HCT116 (cell line): ENCODE data around the gene GGT6. TPM values are rescaled to one million over a fixed set of nuclear protein-coding genes. Genes with fewer than 3 reads are reported as not detected.

ENCODE experiments used
- ATAC-seq: fragments of 200-7000 bp; cut with Tn5 transposase; 2 replicates; pipeline ENCODE4 v1.9.1; 2020; ENCODE audit warnings: mild to moderate bottlenecking, moderate library complexity
- BruUV-seq: library from RNA; stranded (reverse); fragments of 400-500 nt; replicated peaks from 2 replicates; lab custom pipeline; 2021; lab: Mats Ljungman, UMichigan
- CTCF ChIA-PET: fragments of 300-600 bp; sonication (Branson Sonifier 250); formaldehyde crosslinking; loops from one replicate; lab custom pipeline; 2021; ENCODE audit warnings: antibody characterized with exemption; lab: Charles Lee
- POLR2A ChIA-PET: fragments of 300-600, 350-600 bp; sonication (Branson Sonifier 250); formaldehyde crosslinking; loops from one replicate; lab custom pipeline; 2021; ENCODE audit warnings: antibody characterized with exemption; lab: Charles Lee
- RAD21 ChIA-PET, 2 experiments: fragments of 300-600 bp; sonication (Branson Sonifier 250); formaldehyde crosslinking; loops; one replicate each; lab custom pipeline; 2023; ENCODE audit warnings: low total read pairs in 2 of 2; ENCODE audit not compliant: uncharacterized antibody in 2 of 2, unreplicated experiment in 2 of 2, low non-redundant PET in 1 of 2; lab: Charles Lee
- DNase-seq: peaks from one replicate; pipeline ENCODE4 v3.0.0-alpha.2; 2010; ENCODE audit warnings: low read depth, low spot score
- H2AFZ ChIP-seq: fragments of 200-600 bp; shearing (Covaris generic), sonication (generic); 2 replicates; pipeline ENCODE4 v1.6.1; 2017; ENCODE audit warnings: low read depth, mixed run types, mixed read lengths, antibody characterized with exemption, low read length; ENCODE audit not compliant: poor library complexity, severe bottlenecking
- H3K27ac ChIP-seq: 2 replicates; pipeline ENCODE4 v1.5.1; 2012; ENCODE audit warnings: low read depth, low read length
- H3K27me3 ChIP-seq: fragments of 200-600 bp; sonication (generic); 2 replicates; pipeline ENCODE4 v1.6.1; 2016; ENCODE audit warnings: mixed run types, low read length, mixed read lengths; ENCODE audit not compliant: insufficient read depth
- H3K36me3 ChIP-seq, 2 experiments: fragments of 200-500 bp in 1 of 2; fragments of 200-600 bp in 1 of 2; sonication (Bioruptor generic) in 1 of 2; sonication (generic) in 1 of 2; 2 replicates each; pipeline versions ENCODE4 v1.5.1 to v1.6.1; 2014 to 2016; ENCODE audit warnings: low read length in 2 of 2, inconsistent platforms in 1 of 2, mixed read lengths in 1 of 2, mixed run types in 1 of 2; ENCODE audit not compliant: insufficient read depth in 2 of 2, control insufficient read depth in 1 of 2
- H3K4me1 ChIP-seq, 2 experiments: fragments of 200-600 bp in 1 of 2; sonication (generic) in 1 of 2; 2 replicates each; pipeline versions ENCODE4 v1.5.1 to v1.6.1; 2012 to 2017; ENCODE audit warnings: low read length in 2 of 2, inconsistent platforms in 1 of 2, mild to moderate bottlenecking in 1 of 2, mixed read lengths in 1 of 2, mixed run types in 1 of 2, moderate library complexity in 1 of 2; ENCODE audit not compliant: insufficient read depth in 2 of 2, control insufficient read depth in 1 of 2
- H3K4me2 ChIP-seq: fragments of 200-600 bp; sonication (generic); 2 replicates; pipeline ENCODE4 v1.6.1; 2017; ENCODE audit warnings: mixed run types, low read length, mixed read lengths
- H3K4me3 ChIP-seq, 2 experiments: fragments of 200-600 bp in 1 of 2; sonication (generic) in 1 of 2; replicated peaks in 1 of 2; 2 replicates each; pipeline ENCODE4 v1.5.1; 2011 to 2016; ENCODE audit warnings: low read length in 2 of 2, control low read depth in 1 of 2, low read depth in 1 of 2, mild to moderate bottlenecking in 1 of 2, mixed read lengths in 1 of 2, mixed run types in 1 of 2
- H3K79me2 ChIP-seq: fragments of 200-600 bp; sonication (generic); 2 replicates; pipeline ENCODE4 v1.6.1; 2017; ENCODE audit warnings: mild to moderate bottlenecking, mixed run types, low read length, moderate library complexity, mixed read lengths; ENCODE audit not compliant: insufficient read depth
- H3K9ac ChIP-seq: fragments of 200-600 bp; sonication (generic); 2 replicates; pipeline ENCODE4 v1.6.1; 2016; ENCODE audit warnings: low read length, mixed read lengths
- H3K9me2 ChIP-seq: fragments of 200-600 bp; sonication (generic), shearing (Covaris generic); 2 replicates; pipeline ENCODE4 v1.6.1; 2017; ENCODE audit warnings: mixed run types, mild to moderate bottlenecking, moderate library complexity; ENCODE audit not compliant: insufficient read depth
- H3K9me3 ChIP-seq, 2 experiments: fragments of 200-500 bp in 1 of 2; fragments of 200-600 bp in 1 of 2; sonication (Bioruptor generic) in 1 of 2; sonication (generic) in 1 of 2; 2 replicates each; pipeline ENCODE4 v1.6.1; 2014 to 2017; ENCODE audit warnings: low read length in 2 of 2, mixed read lengths in 2 of 2, inconsistent platforms in 1 of 2, low read depth in 1 of 2, mild to moderate bottlenecking in 1 of 2, mixed run types in 1 of 2, moderate library complexity in 1 of 2; ENCODE audit not compliant: control insufficient read depth in 1 of 2, insufficient read depth in 1 of 2
- H4K20me1 ChIP-seq: fragments of 200-600 bp; sonication (generic), shearing (Covaris generic); 2 replicates; pipeline ENCODE4 v1.6.1; 2017; ENCODE audit warnings: mixed run types, mild to moderate bottlenecking, moderate library complexity; ENCODE audit not compliant: insufficient read depth
- ATF3 ChIP-seq: IDR thresholded peaks from 2 replicates; pipeline ENCODE4 v1.6.1; 2012
- CBX3 ChIP-seq: IDR thresholded peaks from 2 replicates; pipeline ENCODE4 v1.6.1; 2012; ENCODE audit warnings: low read depth
- CEBPB ChIP-seq: IDR thresholded peaks from 2 replicates; pipeline ENCODE4 v1.6.1; 2012; ENCODE audit warnings: low read depth
- EZH2 ChIP-seq: fragments of 200-600 bp; sonication (generic); IDR thresholded peaks from 2 replicates; pipeline ENCODE4 v1.6.1; 2017; ENCODE audit warnings: antibody characterized with exemption, mixed run types
- JUND ChIP-seq: IDR thresholded peaks from 2 replicates; pipeline ENCODE4 v1.6.1; 2012
- RAD21 ChIP-seq: IDR thresholded peaks from 2 replicates; pipeline ENCODE4 v1.6.1; 2012; ENCODE audit warnings: low read depth, mild to moderate bottlenecking
- REST ChIP-seq: IDR thresholded peaks from 2 replicates; pipeline ENCODE4 v1.6.1; 2012; ENCODE audit warnings: low read depth
- SIN3A ChIP-seq: IDR thresholded peaks from 2 replicates; pipeline ENCODE4 v1.6.1; 2012; ENCODE audit warnings: low read depth
- TCF7L2 ChIP-seq: IDR thresholded peaks from 2 replicates; pipeline ENCODE4 v1.7.0; 2011; ENCODE audit warnings: borderline replicate concordance, inconsistent platforms; ENCODE audit not compliant: insufficient read depth, insufficient read length; ENCODE audit errors: extremely low read depth
- YY1 ChIP-seq: IDR thresholded peaks from 2 replicates; pipeline ENCODE4 v1.6.1; 2011; ENCODE audit warnings: low read length, low read depth, moderate library complexity, mild to moderate bottlenecking; ENCODE audit not compliant: insufficient replicate concordance; ENCODE audit errors: extremely low read depth
- ZFX ChIP-seq: fragments of 450-650 bp; IDR thresholded peaks from 2 replicates; pipeline ENCODE4 v1.6.1; 2017
- ZNF274 ChIP-seq: fragments of 200-500 bp; sonication (Bioruptor generic); IDR thresholded peaks from 2 replicates; pipeline ENCODE4 v1.6.1; 2014; ENCODE audit warnings: mild to moderate bottlenecking, low read depth, low read length, inconsistent platforms
- intact Hi-C: fragments of 100-400 bp; cut with micrococcal nuclease; formaldehyde crosslinking; loops from 2 replicates; pipeline ENCODE4 v1.10.0; 2022
- total RNA-seq: library from RNA; stranded (reverse); gene quantifications from one replicate; pipeline ENCODE4 v1.2.1, GENCODE V29; 2021; ENCODE audit not compliant: unreplicated experiment

Gene GGT6
- total RNA-seq, 1 experiment from 2014 or later = 0.10 TPM

DNA sequence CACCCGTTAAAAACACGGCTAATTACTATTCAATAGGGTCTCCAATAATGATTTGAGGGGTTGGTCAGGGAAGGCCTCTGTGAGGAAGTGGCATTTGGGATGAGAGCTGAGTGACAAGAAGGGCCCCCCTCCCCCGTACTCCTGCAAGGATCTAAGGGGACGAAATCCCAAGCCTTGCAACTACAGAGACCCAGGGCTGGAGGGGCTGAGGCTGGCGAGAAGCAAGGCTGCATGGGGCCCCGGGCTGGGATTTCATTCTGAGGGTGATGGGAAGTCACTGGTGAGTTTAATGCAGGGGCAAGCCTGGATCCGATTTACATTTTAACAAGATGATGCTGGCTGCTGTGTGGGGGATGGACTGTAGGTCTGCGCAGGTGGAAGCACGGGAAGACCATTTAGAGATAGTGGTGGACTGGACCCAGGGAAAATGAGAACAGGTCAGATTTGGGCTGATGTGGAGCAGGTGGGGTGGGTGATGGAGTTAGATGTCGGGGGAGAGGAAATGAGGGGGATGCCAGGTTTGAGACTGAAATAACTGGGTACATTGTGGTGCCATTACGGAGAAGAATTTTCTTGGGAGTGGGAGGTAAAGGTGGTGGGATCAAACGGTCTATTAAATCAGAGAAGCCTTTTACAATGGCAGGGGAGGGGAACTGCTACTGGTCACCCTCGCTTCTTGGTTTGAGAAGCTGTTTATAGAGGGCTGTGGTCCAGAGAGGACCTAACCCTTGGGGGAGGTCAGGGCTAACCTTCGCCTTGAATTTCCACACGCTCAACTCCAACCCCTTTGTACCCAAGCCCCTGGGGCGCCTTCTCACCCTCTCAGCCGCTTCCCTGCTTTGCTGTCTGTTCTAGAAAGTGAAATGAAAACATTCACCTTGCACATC is 4.3 kb downstream of the GGT6 start:
- H2AFZ ChIP-seq = no peak overlapping the region
- H3K4me1 ChIP-seq = peaks cover 6 to 20% of the 10 kb centered on the region in 2 experiments; a peak in 3 of 4 replicates
- POLR2A ChIA-PET = interaction anchor here (0.9 to 1.5 kb wide), 3 partner anchors 11 to 135 kb away, joined by 3 to 4 read pairs (median 3); no protein-coding TSS in a partner anchor
- H3K4me3 ChIP-seq = peak overlapping the region; percentile 99 to 100
- H3K4me2 ChIP-seq = peak overlapping the region; percentile 92
- ATAC-seq (no peak), DNase-seq (no peak)
- intact Hi-C loops = no loop called here
- BruUV-seq = TSS peak; percentile 97
- no peaks in the 10 kb centered on the region for H3K9me2 ChIP-seq
- peaks cover 45% of the 10 kb centered on the region for H3K79me2 ChIP-seq
- no peaks in the 10 kb centered on the region for H4K20me1 ChIP-seq
- H3K9me3 ChIP-seq = no peaks in the 10 kb centered on the region
- RAD21 ChIA-PET = no interaction called here
- H3K27me3 ChIP-seq = no peaks in the 10 kb centered on the region
- H3K9ac ChIP-seq = peak overlapping the region; percentile 96
- peaks cover 13 to 34% of the 10 kb centered on the region in 2 experiments for H3K36me3 ChIP-seq
- H3K27ac ChIP-seq = peak overlapping the region; percentile 71
- no peak for TF ChIP-seq CBX3
- CTCF ChIA-PET = interaction anchor here (1.0 to 1.5 kb wide), 4 partner anchors 9 to 134 kb away, joined by 3 to 16 read pairs (median 6); no protein-coding TSS in a partner anchor

DNA sequence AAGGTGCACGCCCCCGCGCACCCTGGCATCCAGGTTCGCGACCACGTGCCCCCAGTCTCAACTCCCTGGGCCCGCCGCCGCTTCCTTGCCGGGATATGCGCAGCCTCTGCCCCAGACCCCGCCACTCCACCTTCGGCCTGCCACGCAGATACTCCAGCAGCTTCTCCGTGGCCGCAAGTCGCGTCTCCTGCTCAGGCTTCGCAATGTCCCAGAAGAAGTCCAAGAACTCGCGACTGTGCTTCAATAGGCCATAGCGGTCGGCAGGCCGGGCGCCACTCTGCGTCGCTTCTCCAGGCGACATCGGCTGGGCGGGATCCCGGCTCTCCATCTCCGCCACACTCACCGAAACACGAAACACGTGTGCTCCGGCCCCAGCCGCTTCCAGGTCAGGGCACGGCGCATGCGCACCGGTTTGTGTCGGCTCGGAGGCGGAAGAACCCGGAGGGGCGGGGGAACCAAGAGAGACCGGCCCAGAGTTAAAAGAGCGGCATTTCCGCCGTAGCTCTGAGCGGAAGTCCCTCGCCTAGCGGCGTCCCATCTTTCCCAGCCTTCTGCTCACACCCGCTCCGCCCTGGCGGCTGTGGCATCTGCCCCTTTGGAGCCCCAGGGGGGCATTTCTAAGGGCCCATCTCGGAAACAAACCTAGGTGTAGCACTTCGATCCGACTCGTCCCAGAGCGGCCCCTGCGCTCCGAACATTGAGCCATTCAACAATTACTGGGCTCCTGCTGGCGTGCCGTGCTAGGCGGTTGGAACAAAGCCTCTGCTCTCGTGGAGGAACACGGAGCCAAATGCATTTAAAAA is 5.2 kb downstream of the GGT6 start, which contains the start of gene MYBBP1A:
MYBBP1A (minus strand) TSS at position 388 of the 803 bp plus-strand sequence; CDS start at position 328, 60 bp downstream.
- H3K27ac ChIP-seq = peak within 1 kb of the TSS; percentile 71
- ChIA-PET RAD21 (no interaction called here), POLR2A (interaction anchor here (0.9 to 1.5 kb wide), 3 partner anchors 12 to 134 kb away, joined by 3 to 4 read pairs (median 3); no protein-coding TSS in a partner anchor), CTCF (interaction anchor here (1.0 to 1.5 kb wide), 3 partner anchors 10 to 133 kb away, joined by 3 to 16 read pairs (median 4); no protein-coding TSS in a partner anchor)
- H3K79me2 ChIP-seq = peaks cover 54% of the 10 kb centered on the region
- peak within 1 kb of the TSS; percentile 92 for H3K4me2 ChIP-seq
- no peaks in the 10 kb centered on the region for H3K9me2 ChIP-seq
- DNase-seq = peak; percentile 86
- peak within 1 kb of the TSS; percentile 96 for H3K9ac ChIP-seq
- H4K20me1 ChIP-seq = no peaks in the 10 kb centered on the region
- no peak within 1 kb of the TSS for H2AFZ ChIP-seq
- no peaks in the 10 kb centered on the region for H3K27me3 ChIP-seq
- H3K9me3 ChIP-seq = no peaks in the 10 kb centered on the region
- TSS peak; percentile 63 for BruUV-seq
- peaks cover 17 to 43% of the 10 kb centered on the region in 2 experiments for H3K36me3 ChIP-seq
- intact Hi-C loops = no loop called here
- peak within 1 kb of the TSS; percentile 99 to 100 for H3K4me3 ChIP-seq
- peaks cover 6 to 23% of the 10 kb centered on the region in 2 experiments; a peak in 3 of 4 replicates for H3K4me1 ChIP-seq
- ATAC-seq = peak; percentile 92
- TF ChIP-seq CEBPB = no peak
- peak; percentile 46; the same call in 1 of the 2 replicates for TF ChIP-seq ZFX
- no peak for TF ChIP-seq RAD21
- TF ChIP-seq CBX3 = no peak
- peak; percentile 97 for TF ChIP-seq SIN3A
- peak; percentile 79 for TF ChIP-seq TCF7L2
- no peak for TF ChIP-seq EZH2
- TF ChIP-seq ATF3 = no peak
- peak; percentile 61 for TF ChIP-seq YY1
- no peak for TF ChIP-seq ZNF274
- TF ChIP-seq JUND = no peak
- TF ChIP-seq REST = no peak
